ENCODE data around the gene MACROH2A2.

Gene MACROH2A2

GRCh38 chr10:70123817-70124216, 71.2 kb downstream of the MACROH2A2 start:
- Histone ChIP-seq H3K4me1 (ENCODE audit: control insufficient read depth in 5 of 5, insufficient read depth in 5 of 5, low read length in 5 of 5) (peaks cover 5 to 76% (median 60%) of the 10 kb centered on the region in 5 donors), H3K9me3 (ENCODE audit: control insufficient read depth in 5 of 5, low read length in 5 of 5) (no peaks in the 10 kb centered on the region), H3K36me3 (ENCODE audit: control insufficient read depth in 5 of 5, insufficient read depth in 5 of 5, low read length in 5 of 5) (peaks cover 0 to 59% (median 48%) of the 10 kb centered on the region in 5 donors), H3K27ac (ENCODE audit: low read depth, low read length) (peak overlapping the region; percentile 72), H3K4me3 (ENCODE audit: low read depth in 1 of 5, low read length in 5 of 5) (no peak overlapping the region), H3K27me3 (ENCODE audit: control insufficient read depth in 5 of 5, insufficient read depth in 4 of 5, low read length in 5 of 5) (no peaks in the 10 kb centered on the region), H3K9ac (ENCODE audit: low read length in 5 of 5) (peak overlapping the region in 1 of 5 donors; percentile 15)

GRCh38 chr10:70124415-70124814, 71.8 kb downstream of the MACROH2A2 start:
- Histone ChIP-seq H3K36me3 (ENCODE audit: control insufficient read depth in 5 of 5, insufficient read depth in 5 of 5, low read length in 5 of 5) (peaks cover 0 to 53% (median 42%) of the 10 kb centered on the region in 5 donors), H3K4me3 (ENCODE audit: low read depth in 1 of 5, low read length in 5 of 5) (no peak overlapping the region), H3K27me3 (ENCODE audit: control insufficient read depth in 5 of 5, insufficient read depth in 4 of 5, low read length in 5 of 5) (no peaks in the 10 kb centered on the region), H3K4me1 (ENCODE audit: control insufficient read depth in 5 of 5, insufficient read depth in 5 of 5, low read length in 5 of 5) (peaks cover 5 to 76% (median 57%) of the 10 kb centered on the region in 5 donors), H3K9me3 (ENCODE audit: control insufficient read depth in 5 of 5, low read length in 5 of 5) (no peaks in the 10 kb centered on the region), H3K27ac (ENCODE audit: low read depth, low read length) (peak overlapping the region; percentile 72), H3K9ac (ENCODE audit: low read length in 5 of 5) (peak overlapping the region in 1 of 5 donors; percentile 3)

- H3K4me1 ChIP-seq (ENCODE audit: control insufficient read depth in 5 of 5, insufficient read depth in 5 of 5, low read length in 5 of 5) = peaks cover 2 to 76% (median 58%) of the 10 kb centered on the region in 5 donors
- no peak overlapping the region for H3K4me3 ChIP-seq (ENCODE audit: low read depth in 1 of 5, low read length in 5 of 5)
- H3K36me3 ChIP-seq (ENCODE audit: control insufficient read depth in 5 of 5, insufficient read depth in 5 of 5, low read length in 5 of 5) = peaks cover 0 to 49% (median 37%) of the 10 kb centered on the region in 5 donors
- peak overlapping the region in 1 of 5 donors; percentile 3 for H3K9ac ChIP-seq (ENCODE audit: low read length in 5 of 5)
- no peaks in the 10 kb centered on the region for H3K9me3 ChIP-seq (ENCODE audit: control insufficient read depth in 5 of 5, low read length in 5 of 5)
- H3K27me3 ChIP-seq (ENCODE audit: control insufficient read depth in 5 of 5, insufficient read depth in 4 of 5, low read length in 5 of 5) = no peaks in the 10 kb centered on the region
- H3K27ac ChIP-seq (ENCODE audit: low read depth, low read length) = peak overlapping the region; percentile 72
Observed at GRCh38 chr10:70124918-70125317, 72.3 kb downstream of the MACROH2A2 start.

- Histone ChIP-seq H3K27me3 (ENCODE audit: control insufficient read depth in 5 of 5, insufficient read depth in 4 of 5, low read length in 5 of 5) (no peaks in the 10 kb centered on the region), H3K4me1 (ENCODE audit: control insufficient read depth in 5 of 5, insufficient read depth in 5 of 5, low read length in 5 of 5) (peaks cover 4 to 73% (median 60%) of the 10 kb centered on the region in 5 donors)
Observed at GRCh38 chr10:70125918-70126552, 73.4 kb downstream of the MACROH2A2 start.

GRCh38 chr10:70126700-70127395, 74.2 kb downstream of the MACROH2A2 start:
- Histone ChIP-seq H3K9ac (ENCODE audit: low read length in 5 of 5) (peak overlapping the region; percentile 5 to 65 (median 53)), H3K27me3 (ENCODE audit: control insufficient read depth in 5 of 5, insufficient read depth in 4 of 5, low read length in 5 of 5) (no peaks in the 10 kb centered on the region), H3K9me3 (ENCODE audit: control insufficient read depth in 5 of 5, low read length in 5 of 5) (no peaks in the 10 kb centered on the region), H3K4me3 (ENCODE audit: low read depth in 1 of 5, low read length in 5 of 5) (peak overlapping the region in 1 of 5 donors; percentile 9), H3K27ac (ENCODE audit: low read depth, low read length) (peak overlapping the region; percentile 98), H3K36me3 (ENCODE audit: control insufficient read depth in 5 of 5, insufficient read depth in 5 of 5, low read length in 5 of 5) (peaks cover 0 to 33% (median 23%) of the 10 kb centered on the region in 5 donors), H3K4me1 (ENCODE audit: control insufficient read depth in 5 of 5, insufficient read depth in 5 of 5, low read length in 5 of 5) (peaks cover 6 to 80% (median 69%) of the 10 kb centered on the region in 5 donors)

More at GRCh38 chr10:70125918-70126552, 73.4 kb downstream of the MACROH2A2 start:
- no peaks in the 10 kb centered on the region for H3K9me3 ChIP-seq (ENCODE audit: control insufficient read depth in 5 of 5, low read length in 5 of 5)
- no peak overlapping the region for H3K4me3 ChIP-seq (ENCODE audit: low read depth in 1 of 5, low read length in 5 of 5)
- peak overlapping the region in 2 of 5 donors; percentile 10 for H3K9ac ChIP-seq (ENCODE audit: low read length in 5 of 5)
- peaks cover 0 to 38% (median 27%) of the 10 kb centered on the region in 5 donors for H3K36me3 ChIP-seq (ENCODE audit: control insufficient read depth in 5 of 5, insufficient read depth in 5 of 5, low read length in 5 of 5)
- peak overlapping the region; percentile 98 for H3K27ac ChIP-seq (ENCODE audit: low read depth, low read length)

GRCh38 chr10:70130878-70131559, 78.4 kb downstream of the MACROH2A2 start:
- no peaks in the 10 kb centered on the region for H3K27me3 ChIP-seq (ENCODE audit: control insufficient read depth in 5 of 5, insufficient read depth in 4 of 5, low read length in 5 of 5)
- H3K4me1 ChIP-seq (ENCODE audit: control insufficient read depth in 5 of 5, insufficient read depth in 5 of 5, low read length in 5 of 5) = peaks cover 8 to 70% (median 63%) of the 10 kb centered on the region in 5 donors
- H3K27ac ChIP-seq (ENCODE audit: low read depth, low read length) = peak overlapping the region; percentile 99
- H3K9ac ChIP-seq (ENCODE audit: low read length in 5 of 5) = peak overlapping the region; percentile 65 to 96 (median 92)
- peaks cover 0 to 14% (median 4%) of the 10 kb centered on the region in 5 donors for H3K36me3 ChIP-seq (ENCODE audit: control insufficient read depth in 5 of 5, insufficient read depth in 5 of 5, low read length in 5 of 5)
- H3K4me3 ChIP-seq (ENCODE audit: low read depth in 1 of 5, low read length in 5 of 5) = peak overlapping the region; percentile 76 to 93 (median 89)
- no peaks in the 10 kb centered on the region for H3K9me3 ChIP-seq (ENCODE audit: control insufficient read depth in 5 of 5, low read length in 5 of 5)

GRCh38 chr10:70131560-70131937, 78.9 kb downstream of the MACROH2A2 start:
- H3K9ac ChIP-seq (ENCODE audit: low read length in 5 of 5) = peak overlapping the region; percentile 65 to 96 (median 92)
- H3K4me1 ChIP-seq (ENCODE audit: control insufficient read depth in 5 of 5, insufficient read depth in 5 of 5, low read length in 5 of 5) = peaks cover 8 to 65% (median 58%) of the 10 kb centered on the region in 5 donors
- peak overlapping the region; percentile 99 for H3K27ac ChIP-seq (ENCODE audit: low read depth, low read length)
- peak overlapping the region; percentile 76 to 93 (median 89) for H3K4me3 ChIP-seq (ENCODE audit: low read depth in 1 of 5, low read length in 5 of 5)
- H3K9me3 ChIP-seq (ENCODE audit: control insufficient read depth in 5 of 5, low read length in 5 of 5) = no peaks in the 10 kb centered on the region
- no peaks in the 10 kb centered on the region for H3K27me3 ChIP-seq (ENCODE audit: control insufficient read depth in 5 of 5, insufficient read depth in 4 of 5, low read length in 5 of 5)
- peaks cover 0 to 14% (median 4%) of the 10 kb centered on the region in 5 donors for H3K36me3 ChIP-seq (ENCODE audit: control insufficient read depth in 5 of 5, insufficient read depth in 5 of 5, low read length in 5 of 5)

- Histone ChIP-seq H3K27me3 (ENCODE audit: control insufficient read depth in 5 of 5, insufficient read depth in 4 of 5, low read length in 5 of 5) (no peaks in the 10 kb centered on the region), H3K9ac (ENCODE audit: low read length in 5 of 5) (peak within 1 kb of the TSS; percentile 73 to 96 (median 92)), H3K9me3 (ENCODE audit: control insufficient read depth in 5 of 5, low read length in 5 of 5) (no peaks in the 10 kb centered on the region), H3K4me3 (ENCODE audit: low read depth in 1 of 5, low read length in 5 of 5) (peak within 1 kb of the TSS; percentile 76 to 93 (median 89)), H3K4me1 (ENCODE audit: control insufficient read depth in 5 of 5, insufficient read depth in 5 of 5, low read length in 5 of 5) (peaks cover 6 to 61% (median 52%) of the 10 kb centered on the region in 5 donors), H3K27ac (ENCODE audit: low read depth, low read length) (peak within 1 kb of the TSS; percentile 99), H3K36me3 (ENCODE audit: control insufficient read depth in 5 of 5, insufficient read depth in 5 of 5, low read length in 5 of 5) (peaks cover 0 to 5% (median 4%) of the 10 kb centered on the region in 5 donors)
Observed at GRCh38 chr10:70132098-70133029, 79.7 kb downstream of the MACROH2A2 start, which contains the start of gene AIFM2. Gene AIFM2 (minus strand): TSS chr10:70132825. CDS start chr10:70124084, 8,741 bp downstream.

- Histone ChIP-seq H3K9me3 (ENCODE audit: control insufficient read depth in 5 of 5, low read length in 5 of 5) (no peaks in the 10 kb centered on the region), H3K36me3 (ENCODE audit: control insufficient read depth in 5 of 5, insufficient read depth in 5 of 5, low read length in 5 of 5) (peaks cover 0 to 14% (median 9%) of the 10 kb centered on the region in 5 donors), H3K4me1 (ENCODE audit: control insufficient read depth in 5 of 5, insufficient read depth in 5 of 5, low read length in 5 of 5) (peaks cover 6 to 46% (median 36%) of the 10 kb centered on the region in 5 donors), H3K27me3 (ENCODE audit: control insufficient read depth in 5 of 5, insufficient read depth in 4 of 5, low read length in 5 of 5) (no peaks in the 10 kb centered on the region), H3K4me3 (ENCODE audit: low read depth in 1 of 5, low read length in 5 of 5) (no peak overlapping the region), H3K27ac (ENCODE audit: low read depth, low read length) (no peak overlapping the region), H3K9ac (ENCODE audit: low read length in 5 of 5) (no peak overlapping the region)
Observed at GRCh38 chr10:70135046-70135445, 82.4 kb downstream of the MACROH2A2 start.

Measured in subcutaneous abdominal adipose tissue (tissue), 5 donors.